B cell (primary cell): ENCODE measurements around the gene APLP2.

ENCODE experiments used
- EZH2 ChIP-seq: IDR thresholded peaks from 2 replicates; pipeline ENCODE4 v1.6.1; 2012; ENCODE audit warnings: borderline replicate concordance, low read depth, mild to moderate bottlenecking, moderate library complexity, low read length; ENCODE audit not compliant: insufficient read depth, poor library complexity, severe bottlenecking
- TF ChIP-seq, protein P1 (sequence below): fragments of 200-600 bp; IDR thresholded peaks from one replicate; pipeline ENCODE4 v1.8.0; 2022; ENCODE audit warnings: antibody characterized with exemption, mild to moderate bottlenecking

DNA sequence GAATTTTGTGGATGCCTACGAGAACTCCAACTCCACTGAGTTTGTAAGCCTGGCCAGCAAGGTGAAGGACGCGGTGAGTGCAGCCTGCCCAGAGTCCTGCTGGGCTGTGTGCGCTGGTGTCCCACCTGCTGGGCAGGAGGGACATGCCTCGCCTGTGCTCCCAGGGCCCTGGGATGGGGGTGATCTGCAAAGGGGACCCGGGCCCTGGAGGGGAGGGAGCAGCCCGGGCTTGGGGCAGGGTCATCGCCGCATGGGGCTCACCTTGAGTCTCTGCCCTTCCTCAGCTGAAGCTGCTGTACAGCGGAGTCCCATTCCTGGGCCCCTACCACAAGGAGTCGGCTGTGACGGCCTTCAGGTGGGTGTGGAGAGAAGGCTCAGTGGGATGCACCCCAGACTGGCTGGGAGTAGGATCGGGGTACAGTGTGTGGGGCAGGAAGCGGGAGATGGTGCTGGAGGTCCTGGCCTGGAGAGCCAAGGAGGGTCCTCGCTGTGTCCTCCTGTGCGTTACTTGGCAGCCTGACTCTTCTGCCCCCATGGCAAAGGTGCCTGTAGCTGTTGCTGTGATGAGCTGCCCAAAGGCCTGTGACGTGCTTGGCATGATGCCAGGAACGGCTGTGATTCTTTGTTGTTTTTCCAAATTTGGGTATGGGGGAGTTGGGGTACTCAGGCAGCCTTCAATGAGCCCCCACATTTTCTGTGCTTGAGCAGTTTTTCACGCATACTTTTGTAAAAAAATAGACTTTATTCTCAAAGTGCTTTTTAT is 119.1 kb downstream of the APLP2 start:
- TF ChIP-seq, protein P1, sequence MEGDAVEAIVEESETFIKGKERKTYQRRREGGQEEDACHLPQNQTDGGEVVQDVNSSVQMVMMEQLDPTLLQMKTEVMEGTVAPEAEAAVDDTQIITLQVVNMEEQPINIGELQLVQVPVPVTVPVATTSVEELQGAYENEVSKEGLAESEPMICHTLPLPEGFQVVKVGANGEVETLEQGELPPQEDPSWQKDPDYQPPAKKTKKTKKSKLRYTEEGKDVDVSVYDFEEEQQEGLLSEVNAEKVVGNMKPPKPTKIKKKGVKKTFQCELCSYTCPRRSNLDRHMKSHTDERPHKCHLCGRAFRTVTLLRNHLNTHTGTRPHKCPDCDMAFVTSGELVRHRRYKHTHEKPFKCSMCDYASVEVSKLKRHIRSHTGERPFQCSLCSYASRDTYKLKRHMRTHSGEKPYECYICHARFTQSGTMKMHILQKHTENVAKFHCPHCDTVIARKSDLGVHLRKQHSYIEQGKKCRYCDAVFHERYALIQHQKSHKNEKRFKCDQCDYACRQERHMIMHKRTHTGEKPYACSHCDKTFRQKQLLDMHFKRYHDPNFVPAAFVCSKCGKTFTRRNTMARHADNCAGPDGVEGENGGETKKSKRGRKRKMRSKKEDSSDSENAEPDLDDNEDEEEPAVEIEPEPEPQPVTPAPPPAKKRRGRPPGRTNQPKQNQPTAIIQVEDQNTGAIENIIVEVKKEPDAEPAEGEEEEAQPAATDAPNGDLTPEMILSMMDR, result no peak
- no peak for TF ChIP-seq EZH2
